ENCODE results near the gene DR1.

DR1 gene

GRCh38 chr1:93362237-93362636 is 16.5 kb downstream of the DR1 start:
- no CpG with 5 or more reads among the region's 3 CpGs for WGBS (ENCODE audit: extremely low coverage, insufficient coverage, insufficient read length)

DNA sequence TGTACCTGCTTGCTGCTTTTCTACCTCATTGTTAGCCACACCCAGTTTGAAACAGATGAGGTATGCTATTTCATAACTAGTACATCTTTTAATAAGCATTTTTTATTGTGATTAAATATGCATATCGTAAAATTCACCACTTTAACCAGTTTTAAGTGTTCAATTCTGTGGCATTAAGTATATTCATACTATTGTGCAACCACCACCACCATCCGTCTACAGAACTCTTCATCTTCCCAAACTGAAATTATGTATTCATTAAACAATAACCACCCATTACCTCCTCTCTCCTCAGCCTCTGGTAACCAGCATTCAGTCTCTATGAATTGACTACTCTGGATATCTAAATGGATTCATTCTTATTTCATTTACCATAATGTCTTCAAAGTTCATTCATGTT is 20.1 kb downstream of the DR1 start:
- no peak overlapping the region for H3K4me3 ChIP-seq (ENCODE audit: low read depth, low read length)
- H3K79me1 ChIP-seq (ENCODE audit: low read length): no peaks in the 10 kb centered on the region
- no peak overlapping the region for H2BK120ac ChIP-seq (ENCODE audit: insufficient read depth, low read length, poor library complexity)
- no peaks in the 10 kb centered on the region for H3K79me2 ChIP-seq (ENCODE audit: control insufficient read depth, insufficient read depth, low read length, poor library complexity)
- no peaks in the 10 kb centered on the region for H3K27me3 ChIP-seq (ENCODE audit: insufficient read depth, low read length)
- H3K36me3 ChIP-seq (ENCODE audit: control insufficient read depth in 1 of 2, insufficient read depth in 2 of 2, low read length in 2 of 2): peaks cover 2 to 3% of the 10 kb centered on the region in 2 experiments
- H3K14ac ChIP-seq (ENCODE audit: low read length): no peak overlapping the region
- no peak overlapping the region for H3K18ac ChIP-seq (ENCODE audit: low read length)
- H4K8ac ChIP-seq (ENCODE audit: low read depth, low read length): no peak overlapping the region
- no peak overlapping the region for H3K23ac ChIP-seq (ENCODE audit: low read length)
- H3K27ac ChIP-seq (ENCODE audit: low read depth, low read length): no peak overlapping the region
- no peak overlapping the region for H3K9ac ChIP-seq (ENCODE audit: low read length)
- H4K91ac ChIP-seq (ENCODE audit: low read depth, low read length): no peak overlapping the region
- no peak overlapping the region for H2AK5ac ChIP-seq (ENCODE audit: low read length)
- no peak for DNase-seq
- no CpG with 5 or more reads among the region's 2 CpGs for WGBS (ENCODE audit: extremely low coverage, insufficient coverage, insufficient read length)
- H4K12ac ChIP-seq (ENCODE audit: low read depth, low read length): no peak overlapping the region
- no peak overlapping the region for H3K4ac ChIP-seq (ENCODE audit: low read depth, low read length)
- no peak overlapping the region for H3K4me2 ChIP-seq (ENCODE audit: low read length)
- no peaks in the 10 kb centered on the region for H3K9me3 ChIP-seq (ENCODE audit: insufficient read depth, low read depth, low read length)
- H2BK5ac ChIP-seq (ENCODE audit: low read depth, low read length, poor library complexity): no peak overlapping the region
- H3K4me1 ChIP-seq (ENCODE audit: control insufficient read depth in 1 of 2, insufficient read depth in 2 of 2, low read length in 2 of 2): no peaks in the 10 kb centered on the region
- H2AFZ ChIP-seq (ENCODE audit: insufficient read depth, low read length, poor library complexity): no peak overlapping the region
- H2BK12ac ChIP-seq (ENCODE audit: low read length): no peak overlapping the region

More at GRCh38 chr1:93362237-93362636, 16.5 kb downstream of the DR1 start:
- no peak for DNase-seq
- H3K4me1 ChIP-seq (ENCODE audit: control insufficient read depth in 1 of 2, insufficient read depth in 2 of 2, low read length in 2 of 2): no peaks in the 10 kb centered on the region
- H2BK5ac ChIP-seq (ENCODE audit: low read depth, low read length, poor library complexity): no peak overlapping the region
- no peaks in the 10 kb centered on the region for H3K9me3 ChIP-seq (ENCODE audit: insufficient read depth, low read depth, low read length)
- no peak overlapping the region for H2AFZ ChIP-seq (ENCODE audit: insufficient read depth, low read length, poor library complexity)
- H3K27me3 ChIP-seq (ENCODE audit: insufficient read depth, low read length): no peaks in the 10 kb centered on the region
- no peak overlapping the region for H3K9ac ChIP-seq (ENCODE audit: low read length)
- H3K36me3 ChIP-seq (ENCODE audit: control insufficient read depth in 1 of 2, insufficient read depth in 2 of 2, low read length in 2 of 2): peaks cover 5 to 6% of the 10 kb centered on the region in 2 experiments
- H3K79me2 ChIP-seq (ENCODE audit: control insufficient read depth, insufficient read depth, low read length, poor library complexity): peaks cover 2% of the 10 kb centered on the region
- H3K14ac ChIP-seq (ENCODE audit: low read length): no peak overlapping the region
- no peak overlapping the region for H2BK120ac ChIP-seq (ENCODE audit: insufficient read depth, low read length, poor library complexity)
- H3K4me3 ChIP-seq (ENCODE audit: low read depth, low read length): no peak overlapping the region
- H3K27ac ChIP-seq (ENCODE audit: low read depth, low read length): no peak overlapping the region
- H3K4ac ChIP-seq (ENCODE audit: low read depth, low read length): no peak overlapping the region
- H3K23ac ChIP-seq (ENCODE audit: low read length): no peak overlapping the region
- H3K18ac ChIP-seq (ENCODE audit: low read length): no peak overlapping the region
- H4K91ac ChIP-seq (ENCODE audit: low read depth, low read length): no peak overlapping the region
- no peak overlapping the region for H2BK12ac ChIP-seq (ENCODE audit: low read length)
- H2AK5ac ChIP-seq (ENCODE audit: low read length): no peak overlapping the region
- no peak overlapping the region for H3K4me2 ChIP-seq (ENCODE audit: low read length)
- no peak overlapping the region for H4K12ac ChIP-seq (ENCODE audit: low read depth, low read length)
- H4K8ac ChIP-seq (ENCODE audit: low read depth, low read length): no peak overlapping the region
- no peaks in the 10 kb centered on the region for H3K79me1 ChIP-seq (ENCODE audit: low read length)

- no peak overlapping the region for H2AFZ ChIP-seq (ENCODE audit: insufficient read depth, low read length, poor library complexity)
- no peak overlapping the region for H2BK5ac ChIP-seq (ENCODE audit: low read depth, low read length, poor library complexity)
- H3K27me3 ChIP-seq (ENCODE audit: insufficient read depth, low read length): no peaks in the 10 kb centered on the region
- H3K27ac ChIP-seq (ENCODE audit: low read depth, low read length): no peak overlapping the region
- H2BK120ac ChIP-seq (ENCODE audit: insufficient read depth, low read length, poor library complexity): no peak overlapping the region
- H3K4me2 ChIP-seq (ENCODE audit: low read length): no peak overlapping the region
- H3K79me2 ChIP-seq (ENCODE audit: control insufficient read depth, insufficient read depth, low read length, poor library complexity): no peaks in the 10 kb centered on the region
- DNase-seq: no peak
- no peak overlapping the region for H2AK5ac ChIP-seq (ENCODE audit: low read length)
- WGBS (ENCODE audit: extremely low coverage, insufficient coverage, insufficient read length): no CpG with 5 or more reads among the region's 1 CpG
- H3K23ac ChIP-seq (ENCODE audit: low read length): no peak overlapping the region
- H4K91ac ChIP-seq (ENCODE audit: low read depth, low read length): no peak overlapping the region
- no peak overlapping the region for H4K8ac ChIP-seq (ENCODE audit: low read depth, low read length)
- no peak overlapping the region for H4K12ac ChIP-seq (ENCODE audit: low read depth, low read length)
- no peak overlapping the region for H3K4me3 ChIP-seq (ENCODE audit: low read depth, low read length)
- peaks cover 3 to 5% of the 10 kb centered on the region in 2 experiments for H3K36me3 ChIP-seq (ENCODE audit: control insufficient read depth in 1 of 2, insufficient read depth in 2 of 2, low read length in 2 of 2)
- no peak overlapping the region for H2BK12ac ChIP-seq (ENCODE audit: low read length)
- H3K9me3 ChIP-seq (ENCODE audit: insufficient read depth, low read depth, low read length): no peaks in the 10 kb centered on the region
- no peak overlapping the region for H3K9ac ChIP-seq (ENCODE audit: low read length)
- no peak overlapping the region for H3K4ac ChIP-seq (ENCODE audit: low read depth, low read length)
- H3K79me1 ChIP-seq (ENCODE audit: low read length): no peaks in the 10 kb centered on the region
- H3K4me1 ChIP-seq (ENCODE audit: control insufficient read depth in 1 of 2, insufficient read depth in 2 of 2, low read length in 2 of 2): no peaks in the 10 kb centered on the region
- no peak overlapping the region for H3K18ac ChIP-seq (ENCODE audit: low read length)
- H3K14ac ChIP-seq (ENCODE audit: low read length): no peak overlapping the region
Observed at GRCh38 chr1:93369734-93370133, 24.0 kb downstream of the DR1 start.

DNA sequence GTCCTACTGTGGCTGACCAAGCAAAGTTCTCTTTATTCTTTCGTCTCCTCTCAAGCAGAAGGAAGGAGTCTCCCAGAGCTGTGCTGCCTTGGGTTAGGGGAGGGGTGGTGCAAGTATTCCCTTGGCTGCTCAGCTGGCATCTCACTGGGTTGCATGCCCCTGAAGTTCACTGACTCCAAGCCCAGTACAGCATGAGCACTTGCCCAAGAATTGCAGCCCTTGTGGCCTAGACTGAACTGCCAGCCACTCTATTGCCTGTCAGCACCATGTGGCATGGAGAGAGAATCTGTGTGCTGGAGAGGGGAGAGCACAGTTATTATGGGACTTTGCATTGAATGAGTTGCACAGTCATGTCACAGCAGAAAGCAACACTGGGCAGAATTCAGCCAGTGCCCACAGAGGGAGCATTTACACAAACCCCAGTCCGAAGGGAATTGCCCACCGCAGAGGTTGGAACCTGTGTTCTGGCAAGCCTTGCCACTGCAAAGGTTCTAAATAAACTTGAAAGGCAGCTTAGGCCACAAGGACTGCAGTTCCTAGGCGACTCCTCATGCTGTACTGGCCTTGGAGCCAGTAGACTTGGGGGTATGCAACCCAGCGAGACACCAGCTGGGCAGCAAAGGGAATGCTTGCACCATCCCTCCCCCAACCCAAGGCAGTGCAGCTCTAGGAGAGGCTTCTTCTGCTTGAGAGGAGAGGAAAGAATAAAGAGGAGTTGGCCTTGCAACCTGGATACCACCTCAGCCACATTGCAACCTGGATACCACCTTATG is 28.8 kb downstream of the DR1 start:
- no CpG with 5 or more reads among the region's 5 CpGs for WGBS (ENCODE audit: extremely low coverage, insufficient coverage, insufficient read length)
- H4K8ac ChIP-seq (ENCODE audit: low read depth, low read length): no peak overlapping the region
- no peak overlapping the region for H2BK5ac ChIP-seq (ENCODE audit: low read depth, low read length, poor library complexity)
- no peak overlapping the region for H4K12ac ChIP-seq (ENCODE audit: low read depth, low read length)
- H3K9me3 ChIP-seq (ENCODE audit: insufficient read depth, low read depth, low read length): peaks cover 7% of the 10 kb centered on the region
- no peak overlapping the region for H3K18ac ChIP-seq (ENCODE audit: low read length)
- peaks cover 0 to 3% of the 10 kb centered on the region in 2 experiments for H3K36me3 ChIP-seq (ENCODE audit: control insufficient read depth in 1 of 2, insufficient read depth in 2 of 2, low read length in 2 of 2)
- H3K4ac ChIP-seq (ENCODE audit: low read depth, low read length): no peak overlapping the region
- no peaks in the 10 kb centered on the region for H3K4me1 ChIP-seq (ENCODE audit: control insufficient read depth in 1 of 2, insufficient read depth in 2 of 2, low read length in 2 of 2)
- no peak overlapping the region for H2BK120ac ChIP-seq (ENCODE audit: insufficient read depth, low read length, poor library complexity)
- H2AFZ ChIP-seq (ENCODE audit: insufficient read depth, low read length, poor library complexity): no peak overlapping the region
- no peak overlapping the region for H3K9ac ChIP-seq (ENCODE audit: low read length)
- H3K23ac ChIP-seq (ENCODE audit: low read length): no peak overlapping the region
- H2BK12ac ChIP-seq (ENCODE audit: low read length): no peak overlapping the region
- H3K27ac ChIP-seq (ENCODE audit: low read depth, low read length): no peak overlapping the region
- H3K79me2 ChIP-seq (ENCODE audit: control insufficient read depth, insufficient read depth, low read length, poor library complexity): no peaks in the 10 kb centered on the region
- no peak overlapping the region for H3K14ac ChIP-seq (ENCODE audit: low read length)
- no peak overlapping the region for H3K4me2 ChIP-seq (ENCODE audit: low read length)
- no peak overlapping the region for H3K4me3 ChIP-seq (ENCODE audit: low read depth, low read length)
- DNase-seq: no peak
- no peak overlapping the region for H4K91ac ChIP-seq (ENCODE audit: low read depth, low read length)
- H3K79me1 ChIP-seq (ENCODE audit: low read length): no peaks in the 10 kb centered on the region
- no peaks in the 10 kb centered on the region for H3K27me3 ChIP-seq (ENCODE audit: insufficient read depth, low read length)
- H2AK5ac ChIP-seq (ENCODE audit: low read length): no peak overlapping the region
